Stimulated activated CD8-positive, alpha-beta memory T cell treated with anti-CD3 and anti-CD28 coated beads, Interleukin-15, amount 100 ng/mL, for 48 hours (primary cell): ENCODE data around the gene RYR3.

Experiments
- DNase-seq, 2 donors: peaks; one replicate each; pipeline ENCODE4 v3.0.0-alpha.2; 2020; ENCODE audit warnings: low read depth in 2 of 2

RYR3 gene

GRCh38 chr15:33644304-33644703 is 333.5 kb downstream of the RYR3 start:
- DNase-seq: no peak

GRCh38 chr15:33646744-33647143 is 336.0 kb downstream of the RYR3 start:
- DNase-seq: no peak

- no peak for DNase-seq
These were observed 338.6 kb downstream of the RYR3 start for GRCh38 chr15:33649217-33649933.

GRCh38 chr15:33654860-33655259 is 344.1 kb downstream of the RYR3 start:
- DNase-seq: no peak

GRCh38 chr15:33655488-33655887 is 344.7 kb downstream of the RYR3 start:
- DNase-seq: no peak

GRCh38 chr15:33656168-33656567 is 345.4 kb downstream of the RYR3 start:
- DNase-seq: no peak

GRCh38 chr15:33660151-33660550 is 349.4 kb downstream of the RYR3 start:
- no peak for DNase-seq

GRCh38 chr15:33662014-33662413 is 351.2 kb downstream of the RYR3 start:
- DNase-seq: no peak

GRCh38 chr15:33664947-33665346 is 354.2 kb downstream of the RYR3 start:
- no peak for DNase-seq

GRCh38 chr15:33670567-33670966 is 359.8 kb downstream of the RYR3 start:
- DNase-seq: no peak

GRCh38 chr15:33671456-33671855 is 360.7 kb downstream of the RYR3 start:
- no peak for DNase-seq

GRCh38 chr15:33675246-33675645 is 364.5 kb downstream of the RYR3 start:
- no peak for DNase-seq

- DNase-seq: no peak
These were observed 366.6 kb downstream of the RYR3 start for GRCh38 chr15:33677238-33677830.

GRCh38 chr15:33678176-33678575 is 367.4 kb downstream of the RYR3 start:
- DNase-seq: no peak

- DNase-seq: no peak
These were observed 367.8 kb downstream of the RYR3 start for GRCh38 chr15:33678602-33679001.

- DNase-seq: no peak
These were observed 368.3 kb downstream of the RYR3 start for GRCh38 chr15:33679061-33679460.

- no peak for DNase-seq
These were observed 369.6 kb downstream of the RYR3 start for GRCh38 chr15:33680336-33680735.

GRCh38 chr15:33693166-33693800 is 382.5 kb downstream of the RYR3 start:
- DNase-seq: no peak

- no peak for DNase-seq
These were observed 387.4 kb downstream of the RYR3 start for GRCh38 chr15:33698126-33698525.

GRCh38 chr15:33699145-33699544 is 388.4 kb downstream of the RYR3 start:
- DNase-seq: no peak

GRCh38 chr15:33699691-33700447 is 389.1 kb downstream of the RYR3 start:
- no peak for DNase-seq

- peak; percentile 27 to 32 for DNase-seq
These were observed 390.0 kb downstream of the RYR3 start for GRCh38 chr15:33700695-33701303.
